Progenitor cell of endocrine pancreas (in vitro differentiated cells): ENCODE results near the gene TACC3. TPM values are rescaled to one million over a fixed set of nuclear protein-coding genes. Genes with fewer than 3 reads are reported as not detected.

ENCODE experiments used
- DNase-seq: peaks from one replicate; pipeline ENCODE4 v3.0.0; 2021; ENCODE audit warnings: low spot score; ENCODE audit not compliant: unreplicated experiment
- H3K27ac Mint-ChIP-seq: 2 replicates; pipeline ENCODE4 v1.8.0; 2021; ENCODE audit warnings: mild to moderate bottlenecking, moderate library complexity, mixed read lengths
- H3K27me3 Mint-ChIP-seq: 2 replicates; pipeline ENCODE4 v1.8.0; 2021; ENCODE audit warnings: mixed read lengths
- H3K36me3 Mint-ChIP-seq: 2 replicates; pipeline ENCODE4 v1.8.0; 2022; ENCODE audit warnings: mixed read lengths; ENCODE audit not compliant: insufficient read depth
- H3K4me1 Mint-ChIP-seq: 2 replicates; pipeline ENCODE4 v1.8.0; 2021; ENCODE audit warnings: low read depth, mixed read lengths
- H3K4me3 Mint-ChIP-seq: 2 replicates; pipeline ENCODE4 v1.8.0; 2021; ENCODE audit warnings: low read depth, mild to moderate bottlenecking, moderate library complexity, mixed read lengths
- H3K9me3 Mint-ChIP-seq: 2 replicates; pipeline ENCODE4 v1.8.0; 2021; ENCODE audit warnings: low read depth, mixed read lengths
- total RNA-seq: library from RNA; stranded (reverse); gene quantifications from 2 replicates; pipeline ENCODE4 v1.2.1, GENCODE V29; 2021
- TF ChIP-seq, protein P1 (sequence below): fragments of 200-600 bp; sonication (generic); IDR thresholded peaks from one replicate; pipeline ENCODE4 v1.5.0; 2021; ENCODE audit warnings: antibody characterized with exemption, mild to moderate bottlenecking; ENCODE audit not compliant: unreplicated experiment

TACC3 gene
- total RNA-seq, 1 donor from 2014 or later: 56.2 TPM

DNA sequence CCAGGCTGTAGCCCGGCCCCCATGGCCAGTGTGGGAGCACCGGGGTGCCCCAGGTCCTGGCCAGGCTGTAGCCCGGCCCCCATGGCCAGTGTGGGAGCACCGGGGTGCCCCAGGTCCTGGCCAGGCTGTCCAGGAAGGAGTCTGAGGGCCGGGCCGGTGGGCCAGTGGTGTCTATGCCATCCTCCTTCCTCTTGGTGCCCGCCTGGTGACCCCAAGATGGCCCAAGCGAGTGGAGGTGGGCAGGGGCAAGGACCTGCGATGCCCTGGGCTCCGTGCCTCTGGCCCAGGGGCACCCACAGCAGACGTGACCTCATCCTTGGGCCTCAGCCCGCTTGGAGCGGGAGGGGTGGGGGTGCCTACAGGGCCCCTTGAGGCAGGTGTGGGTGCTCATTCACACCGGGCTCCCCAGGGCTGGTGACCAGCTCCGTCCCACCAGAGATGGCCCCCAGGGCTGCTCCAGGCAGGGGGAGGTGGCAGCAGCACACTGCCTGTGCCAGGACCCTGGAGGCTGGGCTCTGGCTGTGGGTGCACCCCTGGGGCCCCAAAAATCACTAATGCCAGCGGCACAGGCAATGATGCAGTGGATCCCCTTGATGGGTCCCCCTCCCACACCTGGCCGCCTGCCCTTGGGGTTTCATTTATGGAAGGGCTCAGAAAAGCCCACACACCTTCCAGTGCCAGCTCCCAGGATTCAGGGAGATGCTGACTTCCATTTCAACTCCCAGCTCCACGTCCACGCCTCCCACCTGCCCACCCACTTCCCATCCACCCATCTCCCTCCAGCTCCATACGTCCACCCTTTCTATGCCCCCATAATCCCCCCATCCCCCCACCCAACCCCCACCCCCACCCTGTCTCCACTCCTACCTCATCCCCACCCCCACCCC lies 35.8 kb downstream of the TACC3 start:
- Mint-ChIP-seq H3K27me3 (no peaks in the 10 kb centered on the region), H3K36me3 (no peaks in the 10 kb centered on the region), H3K4me1 (peaks cover 6% of the 10 kb centered on the region), H3K9me3 (no peaks in the 10 kb centered on the region), H3K4me3 (no peak overlapping the region), H3K27ac (no peak overlapping the region)
- no peak for DNase-seq
- TF ChIP-seq, protein P1, sequence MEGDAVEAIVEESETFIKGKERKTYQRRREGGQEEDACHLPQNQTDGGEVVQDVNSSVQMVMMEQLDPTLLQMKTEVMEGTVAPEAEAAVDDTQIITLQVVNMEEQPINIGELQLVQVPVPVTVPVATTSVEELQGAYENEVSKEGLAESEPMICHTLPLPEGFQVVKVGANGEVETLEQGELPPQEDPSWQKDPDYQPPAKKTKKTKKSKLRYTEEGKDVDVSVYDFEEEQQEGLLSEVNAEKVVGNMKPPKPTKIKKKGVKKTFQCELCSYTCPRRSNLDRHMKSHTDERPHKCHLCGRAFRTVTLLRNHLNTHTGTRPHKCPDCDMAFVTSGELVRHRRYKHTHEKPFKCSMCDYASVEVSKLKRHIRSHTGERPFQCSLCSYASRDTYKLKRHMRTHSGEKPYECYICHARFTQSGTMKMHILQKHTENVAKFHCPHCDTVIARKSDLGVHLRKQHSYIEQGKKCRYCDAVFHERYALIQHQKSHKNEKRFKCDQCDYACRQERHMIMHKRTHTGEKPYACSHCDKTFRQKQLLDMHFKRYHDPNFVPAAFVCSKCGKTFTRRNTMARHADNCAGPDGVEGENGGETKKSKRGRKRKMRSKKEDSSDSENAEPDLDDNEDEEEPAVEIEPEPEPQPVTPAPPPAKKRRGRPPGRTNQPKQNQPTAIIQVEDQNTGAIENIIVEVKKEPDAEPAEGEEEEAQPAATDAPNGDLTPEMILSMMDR: no peak

DNA sequence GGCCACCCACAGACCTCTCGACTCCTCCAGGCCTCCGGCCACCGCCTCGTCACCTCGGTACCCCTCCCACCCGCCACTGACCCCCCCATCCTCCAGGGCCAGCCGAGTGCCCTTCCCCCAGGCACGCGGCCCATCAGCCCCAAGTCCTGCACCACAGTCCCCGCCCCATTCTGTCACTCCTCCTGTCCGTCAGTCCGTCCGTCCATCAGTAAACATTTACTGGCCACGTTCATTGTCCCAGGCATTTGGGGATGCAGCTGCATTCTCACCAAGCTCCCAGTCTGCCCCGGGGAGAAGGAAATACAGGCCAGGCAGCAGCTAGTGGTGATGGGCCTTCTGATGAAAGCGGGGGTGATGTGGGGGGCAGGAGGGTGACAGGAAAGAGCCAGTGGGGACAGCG lies 36.5 kb downstream of the TACC3 start:
- H3K9me3 Mint-ChIP-seq: no peaks in the 10 kb centered on the region

DNA sequence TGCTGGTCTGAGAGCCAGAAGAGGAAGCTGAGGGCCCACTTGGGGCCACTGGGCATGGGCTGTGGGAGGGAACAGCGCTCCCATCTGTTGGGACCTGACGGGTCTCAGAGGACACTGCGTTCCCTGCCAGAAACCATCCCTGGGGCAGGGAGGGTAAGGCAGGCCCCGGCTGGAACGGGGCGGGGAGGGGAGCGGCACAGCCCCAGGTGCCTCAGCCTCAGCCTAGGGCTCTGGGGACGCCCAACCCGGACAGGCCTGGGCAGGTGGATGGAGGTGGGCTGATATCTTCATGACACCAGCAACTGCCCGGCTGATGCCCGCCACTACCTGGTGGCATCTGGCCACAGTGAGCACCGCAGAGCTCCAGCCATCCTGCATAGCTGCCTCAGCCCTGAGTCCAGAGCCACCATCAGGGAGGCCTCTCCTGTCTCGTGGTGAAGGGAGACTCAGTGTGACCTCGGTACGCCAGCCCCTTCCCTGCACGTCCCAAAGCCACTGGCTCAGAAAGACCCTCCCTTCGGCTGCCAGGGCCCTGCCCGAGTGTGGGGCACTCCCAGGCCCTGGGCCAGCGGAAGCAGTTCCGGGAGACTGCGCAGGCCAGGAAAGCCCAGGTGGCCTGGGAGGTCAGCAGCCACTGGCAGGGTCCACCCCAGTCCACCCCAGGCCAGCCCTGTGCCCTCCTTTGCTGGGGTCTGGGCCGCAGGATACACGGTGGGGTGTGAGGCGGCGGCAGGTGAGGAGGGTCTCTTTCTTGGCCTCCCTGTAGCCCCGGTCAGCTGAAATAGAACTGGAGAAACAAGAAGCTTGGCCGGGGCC lies 37.2 kb downstream of the TACC3 start:
- H3K4me1 Mint-ChIP-seq: peaks cover 7% of the 10 kb centered on the region
- H3K36me3 Mint-ChIP-seq: no peaks in the 10 kb centered on the region
- no peak overlapping the region for H3K27ac Mint-ChIP-seq

More for the DNA sequence above, 36.5 kb downstream of the TACC3 start:
- no peak for DNase-seq
- peaks cover 7% of the 10 kb centered on the region for H3K4me1 Mint-ChIP-seq
- no peak overlapping the region for H3K4me3 Mint-ChIP-seq
- H3K36me3 Mint-ChIP-seq: no peaks in the 10 kb centered on the region
- TF ChIP-seq, protein P1: no peak
- H3K27me3 Mint-ChIP-seq: no peaks in the 10 kb centered on the region
- H3K27ac Mint-ChIP-seq: no peak overlapping the region

DNA sequence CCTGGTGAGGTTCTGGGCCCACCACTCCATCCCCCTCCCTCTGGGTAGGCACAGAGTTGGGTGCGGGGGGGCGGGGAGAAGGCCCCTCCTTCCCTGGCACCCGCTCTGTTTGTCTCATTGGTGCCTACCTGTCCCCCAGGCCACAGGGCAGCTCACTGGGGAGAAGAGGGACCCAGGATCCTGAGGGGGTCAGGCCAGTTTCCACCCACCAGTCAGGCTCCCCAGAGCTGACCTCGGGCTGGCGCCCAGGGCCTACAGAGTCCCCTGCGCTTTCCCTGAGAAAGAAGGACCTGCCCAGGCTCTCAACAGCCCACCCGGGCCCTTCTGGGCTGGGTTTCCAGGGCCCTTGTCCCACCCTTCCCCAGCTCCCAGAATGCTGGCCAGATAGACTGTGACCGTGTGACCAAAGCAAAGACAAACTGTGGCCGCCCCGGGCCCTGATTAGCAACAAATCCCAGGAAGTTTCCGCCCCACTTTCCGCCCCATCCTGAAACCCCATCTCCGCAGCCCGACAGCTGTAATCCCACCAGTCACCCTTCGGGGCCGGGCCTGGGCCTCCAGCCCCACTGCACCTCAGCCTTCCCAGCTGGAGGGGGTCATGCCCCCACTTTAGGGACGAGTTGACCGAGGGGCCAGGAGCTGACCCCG lies 38.0 kb downstream of the TACC3 start:
- H3K9me3 Mint-ChIP-seq: no peaks in the 10 kb centered on the region
- no peak for DNase-seq
- no peak overlapping the region for H3K4me3 Mint-ChIP-seq
- peak overlapping the region; percentile 78 for H3K27ac Mint-ChIP-seq
- peaks cover 10% of the 10 kb centered on the region for H3K4me1 Mint-ChIP-seq
- no peaks in the 10 kb centered on the region for H3K27me3 Mint-ChIP-seq
- H3K36me3 Mint-ChIP-seq: no peaks in the 10 kb centered on the region
- TF ChIP-seq, protein P1: no peak

More for the DNA sequence above, 37.2 kb downstream of the TACC3 start:
- no peaks in the 10 kb centered on the region for H3K9me3 Mint-ChIP-seq
- H3K27me3 Mint-ChIP-seq: no peaks in the 10 kb centered on the region
- H3K4me3 Mint-ChIP-seq: no peak overlapping the region
- TF ChIP-seq, protein P1: no peak
- DNase-seq: no peak

DNA sequence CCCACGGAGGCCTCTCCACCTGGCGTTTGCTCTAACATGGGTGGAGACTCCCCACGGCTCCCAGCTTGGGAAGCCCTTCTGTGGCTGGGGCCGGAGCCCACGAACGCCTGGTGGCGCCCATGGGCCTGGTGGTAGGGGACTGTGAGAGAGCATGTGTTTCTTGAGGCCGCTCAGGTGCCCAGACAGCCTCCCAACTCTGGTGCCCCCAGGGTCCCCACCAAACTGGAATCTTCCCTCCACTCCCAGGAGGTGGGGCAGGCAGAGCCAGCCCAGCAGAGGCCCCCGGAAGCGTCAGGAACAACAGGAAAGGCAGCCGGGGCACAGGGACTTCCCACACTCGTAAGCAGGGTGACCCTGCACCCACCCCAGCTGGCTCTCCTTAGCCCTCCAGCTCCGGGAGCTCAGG lies 38.5 kb downstream of the TACC3 start:
- Mint-ChIP-seq H3K27ac (no peak overlapping the region), H3K4me3 (no peak overlapping the region), H3K36me3 (no peaks in the 10 kb centered on the region), H3K4me1 (peaks cover 10% of the 10 kb centered on the region), H3K27me3 (no peaks in the 10 kb centered on the region), H3K9me3 (no peaks in the 10 kb centered on the region)
- TF ChIP-seq, protein P1: no peak
- no peak for DNase-seq
